Measurements from ENCODE around the gene CBFA2T3.
A peak's percentile ranks its signal among the peaks of the same experiment; 100 is the strongest.

Gene CBFA2T3

GRCh38 chr16:88925540-88925887 is 51.5 kb downstream of the CBFA2T3 start:
- no peak overlapping the region for H3K9ac ChIP-seq (ENCODE audit: low read depth, low read length)
- H3K4me1 ChIP-seq (ENCODE audit: insufficient read depth, low read length), result no peaks in the 10 kb centered on the region; the same call in 1 of the 2 replicates
- H3K9me3 ChIP-seq (ENCODE audit: insufficient read depth, low read length, severe bottlenecking), result no peaks in the 10 kb centered on the region
- no peak overlapping the region for H3K4me3 ChIP-seq (ENCODE audit: low read depth in 1 of 2, low read length in 2 of 2)
- no peak overlapping the region for H2AFZ ChIP-seq (ENCODE audit: low read depth, low read length)
- no peaks in the 10 kb centered on the region for H3K36me3 ChIP-seq (ENCODE audit: insufficient read depth, low read length)
- H3K79me2 ChIP-seq (ENCODE audit: insufficient read depth, low read length), result no peaks in the 10 kb centered on the region
- no peak overlapping the region for H3K4me2 ChIP-seq (ENCODE audit: insufficient read depth, low read length)
- H3K27ac ChIP-seq (ENCODE audit: low read length), result no peak overlapping the region
- no peaks in the 10 kb centered on the region for H3K27me3 ChIP-seq (ENCODE audit: insufficient read depth, low read length, poor library complexity)
- ATAC-seq (ENCODE audit: insufficient read depth, low read depth), result no peak
- no peak for DNase-seq
- TF ChIP-seq CTCF (IDR thresholded peaks at IDR 0.05; ENCODE audit: borderline replicate concordance, extremely low read depth, low read length, poor library complexity, severe bottlenecking) (no peak), EZH2 (IDR thresholded peaks at IDR 0.05; ENCODE audit: borderline replicate concordance, low read depth, low read length, severe bottlenecking) (no peak)
- peaks cover 9% of the 10 kb centered on the region for H4K20me1 ChIP-seq (ENCODE audit: insufficient read depth, low read length)

GRCh38 chr16:88924834-88925539 is 52.0 kb downstream of the CBFA2T3 start:
- ATAC-seq (ENCODE audit: insufficient read depth, low read depth) (peak; percentile 95), DNase-seq (peak; percentile 80)
- no peaks in the 10 kb centered on the region for H3K79me2 ChIP-seq (ENCODE audit: insufficient read depth, low read length)
- H3K4me3 ChIP-seq (ENCODE audit: low read depth in 1 of 2, low read length in 2 of 2), result no peak overlapping the region
- no peaks in the 10 kb centered on the region; the same call in 1 of the 2 replicates for H3K4me1 ChIP-seq (ENCODE audit: insufficient read depth, low read length)
- no peak overlapping the region for H3K9ac ChIP-seq (ENCODE audit: low read depth, low read length)
- no peaks in the 10 kb centered on the region for H3K36me3 ChIP-seq (ENCODE audit: insufficient read depth, low read length)
- H3K27ac ChIP-seq (ENCODE audit: low read length), result no peak overlapping the region
- peaks cover 9% of the 10 kb centered on the region for H4K20me1 ChIP-seq (ENCODE audit: insufficient read depth, low read length)
- H3K4me2 ChIP-seq (ENCODE audit: insufficient read depth, low read length), result no peak overlapping the region
- no peaks in the 10 kb centered on the region for H3K9me3 ChIP-seq (ENCODE audit: insufficient read depth, low read length, severe bottlenecking)
- H3K27me3 ChIP-seq (ENCODE audit: insufficient read depth, low read length, poor library complexity), result no peaks in the 10 kb centered on the region
- peak; percentile 72 for TF ChIP-seq CTCF (IDR thresholded peaks at IDR 0.05; ENCODE audit: borderline replicate concordance, extremely low read depth, low read length, poor library complexity, severe bottlenecking)
- no peak for TF ChIP-seq EZH2 (IDR thresholded peaks at IDR 0.05; ENCODE audit: borderline replicate concordance, low read depth, low read length, severe bottlenecking)
- H2AFZ ChIP-seq (ENCODE audit: low read depth, low read length), result no peak overlapping the region

GRCh38 chr16:88923926-88924833 is 52.8 kb downstream of the CBFA2T3 start:
- no peak for DNase-seq
- Histone ChIP-seq H3K36me3 (ENCODE audit: insufficient read depth, low read length) (no peaks in the 10 kb centered on the region), H3K9ac (ENCODE audit: low read depth, low read length) (no peak overlapping the region), H3K27me3 (ENCODE audit: insufficient read depth, low read length, poor library complexity) (no peaks in the 10 kb centered on the region), H3K27ac (ENCODE audit: low read length) (no peak overlapping the region), H3K79me2 (ENCODE audit: insufficient read depth, low read length) (no peaks in the 10 kb centered on the region), H2AFZ (ENCODE audit: low read depth, low read length) (no peak overlapping the region), H3K4me3 (ENCODE audit: low read depth in 1 of 2, low read length in 2 of 2) (no peak overlapping the region), H3K4me1 (ENCODE audit: insufficient read depth, low read length) (no peaks in the 10 kb centered on the region; the same call in 1 of the 2 replicates), H3K4me2 (ENCODE audit: insufficient read depth, low read length) (no peak overlapping the region), H4K20me1 (ENCODE audit: insufficient read depth, low read length) (peaks cover 9% of the 10 kb centered on the region), H3K9me3 (ENCODE audit: insufficient read depth, low read length, severe bottlenecking) (no peaks in the 10 kb centered on the region)
- TF ChIP-seq CTCF (IDR thresholded peaks at IDR 0.05; ENCODE audit: borderline replicate concordance, extremely low read depth, low read length, poor library complexity, severe bottlenecking), result no peak
- TF ChIP-seq EZH2 (IDR thresholded peaks at IDR 0.05; ENCODE audit: borderline replicate concordance, low read depth, low read length, severe bottlenecking), result no peak
- ATAC-seq (ENCODE audit: insufficient read depth, low read depth), result no peak

All from DND-41 (cell line).